ENCODE results near the gene BPIFB6. TPM values are rescaled to one million over a fixed set of nuclear protein-coding genes. Genes with fewer than 3 reads are reported as not detected.

The BPIFB6 gene
- polyA plus RNA-seq, 1 donor from 2014 or later = not detected

- Mint-ChIP-seq H3K27me3 (peaks cover under 1% of the 10 kb centered on the region), H3K27ac (no peak overlapping the region), H3K4me3 (no peak overlapping the region), H3K36me3 (no peaks in the 10 kb centered on the region), H3K9me3 (no peaks in the 10 kb centered on the region), H3K4me1 (peaks cover 0 to 8% (median 7%) of the 10 kb centered on the region in 3 donors)
Measured at GRCh38 chr20:33017542-33017941, 13.9 kb upstream of the BPIFB6 start.

- H3K9me3 Mint-ChIP-seq = no peaks in the 10 kb centered on the region
- H3K27me3 Mint-ChIP-seq = no peaks in the 10 kb centered on the region
Measured at GRCh38 chr20:33018169-33018931, 13.1 kb upstream of the BPIFB6 start.

GRCh38 chr20:33019465-33020277 lies 11.8 kb upstream of the BPIFB6 start:
- Mint-ChIP-seq H3K27me3 (no peaks in the 10 kb centered on the region), H3K27ac (peak overlapping the region in 1 of 3 donors; percentile 54), H3K4me3 (no peak overlapping the region), H3K4me1 (peaks cover 0 to 8% (median 7%) of the 10 kb centered on the region in 3 donors), H3K36me3 (no peaks in the 10 kb centered on the region), H3K9me3 (no peaks in the 10 kb centered on the region)

More at GRCh38 chr20:33018169-33018931, 13.1 kb upstream of the BPIFB6 start:
- H3K4me1 Mint-ChIP-seq = peaks cover 0 to 8% (median 7%) of the 10 kb centered on the region in 3 donors
- no peak overlapping the region for H3K4me3 Mint-ChIP-seq
- no peak overlapping the region for H3K27ac Mint-ChIP-seq
- H3K36me3 Mint-ChIP-seq = no peaks in the 10 kb centered on the region

GRCh38 chr20:33020278-33021161 lies 10.9 kb upstream of the BPIFB6 start:
- Mint-ChIP-seq H3K9me3 (no peaks in the 10 kb centered on the region), H3K4me1 (peaks cover 0 to 8% (median 7%) of the 10 kb centered on the region in 3 donors), H3K27me3 (no peaks in the 10 kb centered on the region), H3K36me3 (no peaks in the 10 kb centered on the region), H3K27ac (peak overlapping the region in 1 of 3 donors; percentile 54), H3K4me3 (no peak overlapping the region)

- Mint-ChIP-seq H3K4me1 (peaks cover 0 to 5% (median 5%) of the 10 kb centered on the region in 3 donors), H3K27ac (no peak overlapping the region), H3K27me3 (no peaks in the 10 kb centered on the region), H3K36me3 (no peaks in the 10 kb centered on the region), H3K9me3 (no peaks in the 10 kb centered on the region), H3K4me3 (no peak overlapping the region)
Measured at GRCh38 chr20:33021879-33022278, 9.6 kb upstream of the BPIFB6 start.

- Mint-ChIP-seq H3K27me3 (no peaks in the 10 kb centered on the region), H3K36me3 (no peaks in the 10 kb centered on the region), H3K27ac (no peak overlapping the region), H3K9me3 (no peaks in the 10 kb centered on the region), H3K4me3 (no peak overlapping the region), H3K4me1 (peaks cover 0 to 5% (median 5%) of the 10 kb centered on the region in 3 donors)
Measured at GRCh38 chr20:33022289-33022688, 9.2 kb upstream of the BPIFB6 start.

- Mint-ChIP-seq H3K9me3 (no peaks in the 10 kb centered on the region), H3K4me1 (peaks cover 0 to 5% (median 5%) of the 10 kb centered on the region in 3 donors), H3K27me3 (no peaks in the 10 kb centered on the region), H3K36me3 (no peaks in the 10 kb centered on the region), H3K4me3 (no peak overlapping the region), H3K27ac (no peak overlapping the region)
Measured at GRCh38 chr20:33022694-33023438, 8.6 kb upstream of the BPIFB6 start.

GRCh38 chr20:33023439-33024242 lies 7.8 kb upstream of the BPIFB6 start:
- H3K4me3 Mint-ChIP-seq = no peak overlapping the region
- no peak overlapping the region for H3K27ac Mint-ChIP-seq
- H3K27me3 Mint-ChIP-seq = no peaks in the 10 kb centered on the region
- no peaks in the 10 kb centered on the region for H3K9me3 Mint-ChIP-seq
- peaks cover 0 to 5% (median 5%) of the 10 kb centered on the region in 3 donors for H3K4me1 Mint-ChIP-seq
- no peaks in the 10 kb centered on the region for H3K36me3 Mint-ChIP-seq

- Mint-ChIP-seq H3K27me3 (no peaks in the 10 kb centered on the region), H3K36me3 (no peaks in the 10 kb centered on the region), H3K9me3 (no peaks in the 10 kb centered on the region), H3K4me3 (no peak overlapping the region), H3K27ac (no peak overlapping the region), H3K4me1 (peaks cover 0 to 5% (median 5%) of the 10 kb centered on the region in 3 donors)
Measured at GRCh38 chr20:33024243-33024560, 7.2 kb upstream of the BPIFB6 start.

GRCh38 chr20:33024609-33025317 lies 6.7 kb upstream of the BPIFB6 start:
- Mint-ChIP-seq H3K36me3 (no peaks in the 10 kb centered on the region), H3K27me3 (no peaks in the 10 kb centered on the region), H3K9me3 (no peaks in the 10 kb centered on the region)

GRCh38 chr20:33025318-33025876 lies 6.1 kb upstream of the BPIFB6 start:
- Mint-ChIP-seq H3K36me3 (no peaks in the 10 kb centered on the region), H3K27ac (no peak overlapping the region), H3K9me3 (no peaks in the 10 kb centered on the region), H3K4me3 (no peak overlapping the region), H3K27me3 (no peaks in the 10 kb centered on the region), H3K4me1 (peaks cover 0 to 5% (median 5%) of the 10 kb centered on the region in 3 donors)

More at GRCh38 chr20:33024609-33025317, 6.7 kb upstream of the BPIFB6 start:
- Mint-ChIP-seq H3K27ac (no peak overlapping the region), H3K4me1 (peaks cover 0 to 5% (median 5%) of the 10 kb centered on the region in 3 donors), H3K4me3 (no peak overlapping the region)

GRCh38 chr20:33026072-33026778 lies 5.2 kb upstream of the BPIFB6 start:
- Mint-ChIP-seq H3K4me3 (no peak overlapping the region), H3K9me3 (no peaks in the 10 kb centered on the region), H3K4me1 (peaks cover 0 to 5% (median 5%) of the 10 kb centered on the region in 3 donors), H3K27ac (no peak overlapping the region), H3K36me3 (no peaks in the 10 kb centered on the region), H3K27me3 (no peaks in the 10 kb centered on the region)

All from IgD-negative memory B cell (primary cell).